ENCODE results near the gene CHPT1.

DNA sequence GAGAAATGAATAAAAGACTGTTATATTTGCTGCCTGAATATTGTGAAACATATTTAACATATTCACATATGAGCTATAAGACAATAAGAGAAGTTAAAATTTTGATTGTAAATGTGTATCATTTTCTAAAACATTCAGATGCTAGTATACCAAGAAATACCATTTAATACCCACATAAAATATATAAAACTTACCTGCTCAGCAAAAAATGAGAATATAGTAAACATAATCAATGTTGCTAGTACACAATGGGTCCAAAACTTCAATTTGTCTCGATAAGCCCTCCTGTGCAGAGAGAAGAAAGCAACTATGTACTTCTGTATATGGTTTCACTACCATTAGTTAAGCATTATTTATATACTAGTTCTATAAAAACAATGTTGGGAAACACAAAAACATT is 51.5 kb downstream of the CHPT1 start:
- TF ChIP-seq, protein P1, sequence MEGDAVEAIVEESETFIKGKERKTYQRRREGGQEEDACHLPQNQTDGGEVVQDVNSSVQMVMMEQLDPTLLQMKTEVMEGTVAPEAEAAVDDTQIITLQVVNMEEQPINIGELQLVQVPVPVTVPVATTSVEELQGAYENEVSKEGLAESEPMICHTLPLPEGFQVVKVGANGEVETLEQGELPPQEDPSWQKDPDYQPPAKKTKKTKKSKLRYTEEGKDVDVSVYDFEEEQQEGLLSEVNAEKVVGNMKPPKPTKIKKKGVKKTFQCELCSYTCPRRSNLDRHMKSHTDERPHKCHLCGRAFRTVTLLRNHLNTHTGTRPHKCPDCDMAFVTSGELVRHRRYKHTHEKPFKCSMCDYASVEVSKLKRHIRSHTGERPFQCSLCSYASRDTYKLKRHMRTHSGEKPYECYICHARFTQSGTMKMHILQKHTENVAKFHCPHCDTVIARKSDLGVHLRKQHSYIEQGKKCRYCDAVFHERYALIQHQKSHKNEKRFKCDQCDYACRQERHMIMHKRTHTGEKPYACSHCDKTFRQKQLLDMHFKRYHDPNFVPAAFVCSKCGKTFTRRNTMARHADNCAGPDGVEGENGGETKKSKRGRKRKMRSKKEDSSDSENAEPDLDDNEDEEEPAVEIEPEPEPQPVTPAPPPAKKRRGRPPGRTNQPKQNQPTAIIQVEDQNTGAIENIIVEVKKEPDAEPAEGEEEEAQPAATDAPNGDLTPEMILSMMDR (IDR thresholded peaks at IDR 0.05; ENCODE audit: poor library complexity, severe bottlenecking), result no peak
- TF ChIP-seq MXI1 (conservative IDR thresholded peaks at IDR 0.05; ENCODE audit: poor library complexity, severe bottlenecking), result no peak
- TF ChIP-seq, protein P2, sequence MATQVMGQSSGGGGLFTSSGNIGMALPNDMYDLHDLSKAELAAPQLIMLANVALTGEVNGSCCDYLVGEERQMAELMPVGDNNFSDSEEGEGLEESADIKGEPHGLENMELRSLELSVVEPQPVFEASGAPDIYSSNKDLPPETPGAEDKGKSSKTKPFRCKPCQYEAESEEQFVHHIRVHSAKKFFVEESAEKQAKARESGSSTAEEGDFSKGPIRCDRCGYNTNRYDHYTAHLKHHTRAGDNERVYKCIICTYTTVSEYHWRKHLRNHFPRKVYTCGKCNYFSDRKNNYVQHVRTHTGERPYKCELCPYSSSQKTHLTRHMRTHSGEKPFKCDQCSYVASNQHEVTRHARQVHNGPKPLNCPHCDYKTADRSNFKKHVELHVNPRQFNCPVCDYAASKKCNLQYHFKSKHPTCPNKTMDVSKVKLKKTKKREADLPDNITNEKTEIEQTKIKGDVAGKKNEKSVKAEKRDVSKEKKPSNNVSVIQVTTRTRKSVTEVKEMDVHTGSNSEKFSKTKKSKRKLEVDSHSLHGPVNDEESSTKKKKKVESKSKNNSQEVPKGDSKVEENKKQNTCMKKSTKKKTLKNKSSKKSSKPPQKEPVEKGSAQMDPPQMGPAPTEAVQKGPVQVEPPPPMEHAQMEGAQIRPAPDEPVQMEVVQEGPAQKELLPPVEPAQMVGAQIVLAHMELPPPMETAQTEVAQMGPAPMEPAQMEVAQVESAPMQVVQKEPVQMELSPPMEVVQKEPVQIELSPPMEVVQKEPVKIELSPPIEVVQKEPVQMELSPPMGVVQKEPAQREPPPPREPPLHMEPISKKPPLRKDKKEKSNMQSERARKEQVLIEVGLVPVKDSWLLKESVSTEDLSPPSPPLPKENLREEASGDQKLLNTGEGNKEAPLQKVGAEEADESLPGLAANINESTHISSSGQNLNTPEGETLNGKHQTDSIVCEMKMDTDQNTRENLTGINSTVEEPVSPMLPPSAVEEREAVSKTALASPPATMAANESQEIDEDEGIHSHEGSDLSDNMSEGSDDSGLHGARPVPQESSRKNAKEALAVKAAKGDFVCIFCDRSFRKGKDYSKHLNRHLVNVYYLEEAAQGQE (IDR thresholded peaks at IDR 0.05; ENCODE audit: borderline replicate concordance), result no peak
- no peak for TF ChIP-seq EP300 (conservative IDR thresholded peaks at IDR 0.05; ENCODE audit: poor library complexity, severe bottlenecking)
